ENCODE measurements around the gene CHRNB4. TPM values are rescaled to one million over a fixed set of nuclear protein-coding genes. Genes with fewer than 3 reads are reported as not detected.

Gene CHRNB4
- polyA plus RNA-seq, 2 of the 4 experiments (the other 2 are of a cell fraction), result 0.53 to 3.2 TPM

DNA sequence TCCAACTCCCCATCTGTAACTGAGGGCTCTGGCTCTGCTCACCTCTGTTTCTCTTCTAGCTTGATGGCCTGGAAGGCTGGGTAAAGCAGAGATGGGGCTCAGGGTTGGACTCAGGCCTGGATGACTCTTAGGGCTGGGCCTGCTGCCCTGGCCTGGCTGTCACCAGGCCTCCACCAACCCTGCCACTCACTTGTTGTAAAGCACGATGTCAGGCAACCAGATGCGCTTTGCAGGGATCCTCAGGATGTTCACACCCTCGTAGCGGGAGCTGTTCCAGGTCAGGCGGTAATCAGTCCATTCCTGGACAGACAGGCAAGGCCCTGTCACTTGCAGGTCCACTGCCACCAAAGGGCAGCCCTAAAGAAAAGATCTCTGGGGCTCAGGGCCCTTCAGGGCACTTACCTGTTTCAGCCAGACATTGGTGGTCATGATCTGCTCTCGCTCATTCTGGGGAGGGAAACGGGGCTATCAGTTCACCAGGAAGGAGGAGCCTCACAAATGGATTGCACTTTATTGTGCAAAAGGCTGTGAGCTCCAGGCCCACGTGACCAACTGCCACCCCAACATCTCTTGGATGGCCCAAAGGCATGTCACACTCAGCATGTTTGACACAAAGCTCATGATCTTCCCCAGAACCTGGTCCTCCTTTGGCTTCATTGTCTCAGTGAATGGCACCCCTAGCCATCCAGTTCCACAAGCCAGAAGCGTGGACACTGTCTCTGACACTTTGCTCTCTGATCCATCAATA is 9.9 kb downstream of the CHRNB4 start:
- ATAC-seq (no peak), FAIRE-seq (no peak), DNase-seq (ENCODE audit: low read depth in 1 of 2, low spot score in 1 of 2) (no peak)
- ChIA-PET CTCF (interaction anchor here (0.9 to 19.2 kb wide), 8 partner anchors 5 to 120 kb away, joined by 3 to 256 read pairs (median 6); partner anchors contain the start of genes CHRNA3 and CHRNB4), POLR2A (no interaction called here)
- Histone ChIP-seq H3K4me1 (no peaks in the 10 kb centered on the region), H3K9me3 (peaks cover 7% of the 10 kb centered on the region), H3K27ac (no peak overlapping the region), H3K4me3 (no peak overlapping the region), H3K4me2 (no peak overlapping the region)
- WGBS (ENCODE audit: missing lambda C conversion rate), result 61% methylated on average over 9 of the region's 9 CpGs
- TF ChIP-seq CHD4 (IDR thresholded peaks at IDR 0.05; ENCODE audit: borderline replicate concordance) (no peak), ZFP36 (IDR thresholded peaks at IDR 0.05; ENCODE audit: borderline replicate concordance, partially characterized antibody) (no peak), HOXB13 (CRISPR knock-in tag; IDR thresholded peaks at IDR 0.05; ENCODE audit: low read depth) (no peak), RAD21 (conservative IDR thresholded peaks at IDR 0.05 in 1 of 2, IDR thresholded peaks at IDR 0.05 in 1 of 2) (no peak), RFX5 (IDR thresholded peaks at IDR 0.05) (no peak), MAFK (IDR thresholded peaks at IDR 0.05; ENCODE audit: partially characterized antibody) (no peak), RCOR1 (IDR thresholded peaks at IDR 0.05; ENCODE audit: low read depth, low read length) (no peak), TFCP2L1 (CRISPR knock-in tag; IDR thresholded peaks at IDR 0.05) (no peak)
- TF ChIP-seq, protein P1, sequence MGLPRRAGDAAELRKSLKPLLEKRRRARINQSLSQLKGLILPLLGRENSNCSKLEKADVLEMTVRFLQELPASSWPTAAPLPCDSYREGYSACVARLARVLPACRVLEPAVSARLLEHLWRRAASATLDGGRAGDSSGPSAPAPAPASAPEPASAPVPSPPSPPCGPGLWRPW (IDR thresholded peaks at IDR 0.05), result no peak
- TF ChIP-seq, protein P2, sequence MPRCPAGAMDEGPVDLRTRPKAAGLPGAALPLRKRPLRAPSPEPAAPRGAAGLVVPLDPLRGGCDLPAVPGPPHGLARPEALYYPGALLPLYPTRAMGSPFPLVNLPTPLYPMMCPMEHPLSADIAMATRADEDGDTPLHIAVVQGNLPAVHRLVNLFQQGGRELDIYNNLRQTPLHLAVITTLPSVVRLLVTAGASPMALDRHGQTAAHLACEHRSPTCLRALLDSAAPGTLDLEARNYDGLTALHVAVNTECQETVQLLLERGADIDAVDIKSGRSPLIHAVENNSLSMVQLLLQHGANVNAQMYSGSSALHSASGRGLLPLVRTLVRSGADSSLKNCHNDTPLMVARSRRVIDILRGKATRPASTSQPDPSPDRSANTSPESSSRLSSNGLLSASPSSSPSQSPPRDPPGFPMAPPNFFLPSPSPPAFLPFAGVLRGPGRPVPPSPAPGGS (IDR thresholded peaks at IDR 0.05), result no peak

DNA sequence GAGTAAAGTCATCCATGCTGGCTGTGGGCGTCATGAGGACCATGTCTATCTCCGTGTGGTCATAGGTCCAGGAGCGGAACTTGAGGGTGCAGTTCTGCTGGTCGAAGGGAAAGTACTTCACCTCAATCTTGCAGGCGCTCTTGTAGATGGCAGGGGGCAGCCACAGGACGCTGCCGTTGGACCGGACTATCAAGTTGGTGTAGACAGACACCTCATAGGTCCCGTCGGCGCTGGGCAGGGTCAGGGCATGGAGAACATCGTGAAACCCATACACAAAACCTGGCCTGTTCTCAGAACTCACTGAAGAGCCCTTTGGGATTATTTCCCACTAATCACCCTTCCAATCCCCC is 11.3 kb downstream of the CHRNB4 start:
- H3K27ac ChIP-seq, result no peak overlapping the region
- ATAC-seq (no peak), DNase-seq (ENCODE audit: low read depth in 1 of 2, low spot score in 1 of 2) (no peak), FAIRE-seq (no peak)
- ChIA-PET CTCF (interaction anchor here (0.5 to 19.2 kb wide), 6 partner anchors 5 to 204 kb away, joined by 3 to 256 read pairs (median 116); partner anchors contain the start of genes CHRNA3 and CHRNB4), POLR2A (no interaction called here)
- 73% methylated on average over 12 of the region's 12 CpGs for WGBS (ENCODE audit: missing lambda C conversion rate)
- H3K9me3 ChIP-seq, result peaks cover 7% of the 10 kb centered on the region
- TF ChIP-seq HEYL (CRISPR knock-in tag; IDR thresholded peaks at IDR 0.05) (no peak), ZNF302 (CRISPR knock-in tag; IDR thresholded peaks at IDR 0.05) (no peak), POLR2AphosphoS2 (conservative IDR thresholded peaks at IDR 0.05; ENCODE audit: low read length) (no peak), SREBF2 (IDR thresholded peaks at IDR 0.05) (no peak), TP53 (CRISPR knock-in tag; IDR thresholded peaks at IDR 0.05) (no peak), FOSB (CRISPR knock-in tag; IDR thresholded peaks at IDR 0.05) (no peak), KDM1A (IDR thresholded peaks at IDR 0.05; ENCODE audit: low read depth) (no peak), FOSL2 (IDR thresholded peaks at IDR 0.05) (no peak), FOSL2 (CRISPR knock-in tag; IDR thresholded peaks at IDR 0.05) (no peak), ZSCAN20 (CRISPR knock-in tag; IDR thresholded peaks at IDR 0.05) (no peak), MYC (IDR thresholded peaks at IDR 0.05; ENCODE audit: borderline replicate concordance, low read length) (no peak), ZC3H11A (IDR thresholded peaks at IDR 0.05) (no peak), HOXB5 (CRISPR knock-in tag; IDR thresholded peaks at IDR 0.05) (no peak), NPAS2 (CRISPR knock-in tag; IDR thresholded peaks at IDR 0.05; ENCODE audit: borderline replicate concordance) (no peak), RFX5 (IDR thresholded peaks at IDR 0.05) (no peak)
- TF ChIP-seq, protein P3, sequence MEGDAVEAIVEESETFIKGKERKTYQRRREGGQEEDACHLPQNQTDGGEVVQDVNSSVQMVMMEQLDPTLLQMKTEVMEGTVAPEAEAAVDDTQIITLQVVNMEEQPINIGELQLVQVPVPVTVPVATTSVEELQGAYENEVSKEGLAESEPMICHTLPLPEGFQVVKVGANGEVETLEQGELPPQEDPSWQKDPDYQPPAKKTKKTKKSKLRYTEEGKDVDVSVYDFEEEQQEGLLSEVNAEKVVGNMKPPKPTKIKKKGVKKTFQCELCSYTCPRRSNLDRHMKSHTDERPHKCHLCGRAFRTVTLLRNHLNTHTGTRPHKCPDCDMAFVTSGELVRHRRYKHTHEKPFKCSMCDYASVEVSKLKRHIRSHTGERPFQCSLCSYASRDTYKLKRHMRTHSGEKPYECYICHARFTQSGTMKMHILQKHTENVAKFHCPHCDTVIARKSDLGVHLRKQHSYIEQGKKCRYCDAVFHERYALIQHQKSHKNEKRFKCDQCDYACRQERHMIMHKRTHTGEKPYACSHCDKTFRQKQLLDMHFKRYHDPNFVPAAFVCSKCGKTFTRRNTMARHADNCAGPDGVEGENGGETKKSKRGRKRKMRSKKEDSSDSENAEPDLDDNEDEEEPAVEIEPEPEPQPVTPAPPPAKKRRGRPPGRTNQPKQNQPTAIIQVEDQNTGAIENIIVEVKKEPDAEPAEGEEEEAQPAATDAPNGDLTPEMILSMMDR (IDR thresholded peaks at IDR 0.05), result no peak
- TF ChIP-seq, protein P4, sequence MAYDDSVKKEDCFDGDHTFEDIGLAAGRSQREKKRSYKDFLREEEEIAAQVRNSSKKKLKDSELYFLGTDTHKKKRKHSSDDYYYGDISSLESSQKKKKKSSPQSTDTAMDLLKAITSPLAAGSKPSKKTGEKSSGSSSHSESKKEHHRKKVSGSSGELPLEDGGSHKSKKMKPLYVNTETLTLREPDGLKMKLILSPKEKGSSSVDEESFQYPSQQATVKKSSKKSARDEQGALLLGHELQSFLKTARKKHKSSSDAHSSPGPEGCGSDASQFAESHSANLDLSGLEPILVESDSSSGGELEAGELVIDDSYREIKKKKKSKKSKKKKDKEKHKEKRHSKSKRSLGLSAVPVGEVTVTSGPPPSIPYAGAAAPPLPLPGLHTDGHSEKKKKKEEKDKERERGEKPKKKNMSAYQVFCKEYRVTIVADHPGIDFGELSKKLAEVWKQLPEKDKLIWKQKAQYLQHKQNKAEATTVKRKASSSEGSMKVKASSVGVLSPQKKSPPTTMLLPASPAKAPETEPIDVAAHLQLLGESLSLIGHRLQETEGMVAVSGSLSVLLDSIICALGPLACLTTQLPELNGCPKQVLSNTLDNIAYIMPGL (CRISPR knock-in tag; IDR thresholded peaks at IDR 0.05; ENCODE audit: borderline replicate concordance), result no peak
- TF ChIP-seq, protein P5, sequence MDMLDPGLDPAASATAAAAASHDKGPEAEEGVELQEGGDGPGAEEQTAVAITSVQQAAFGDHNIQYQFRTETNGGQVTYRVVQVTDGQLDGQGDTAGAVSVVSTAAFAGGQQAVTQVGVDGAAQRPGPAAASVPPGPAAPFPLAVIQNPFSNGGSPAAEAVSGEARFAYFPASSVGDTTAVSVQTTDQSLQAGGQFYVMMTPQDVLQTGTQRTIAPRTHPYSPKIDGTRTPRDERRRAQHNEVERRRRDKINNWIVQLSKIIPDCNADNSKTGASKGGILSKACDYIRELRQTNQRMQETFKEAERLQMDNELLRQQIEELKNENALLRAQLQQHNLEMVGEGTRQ (IDR thresholded peaks at IDR 0.05), result no peak
- no peaks in the 10 kb centered on the region for H3K4me1 ChIP-seq
- H3K4me3 ChIP-seq, result no peak overlapping the region
- H3K4me2 ChIP-seq, result no peak overlapping the region
